Stimulated activated CD8-positive, alpha-beta memory T cell treated with anti-CD3 and anti-CD28 coated beads, Interleukin-15, amount 100 ng/mL, for 1 hour (primary cell): ENCODE results near the gene CLDN25.

Experiments used
- DNase-seq: peaks from one replicate; pipeline ENCODE4 v3.0.0-alpha.2; 2020; ENCODE audit warnings: low read depth

The CLDN25 gene

DNA sequence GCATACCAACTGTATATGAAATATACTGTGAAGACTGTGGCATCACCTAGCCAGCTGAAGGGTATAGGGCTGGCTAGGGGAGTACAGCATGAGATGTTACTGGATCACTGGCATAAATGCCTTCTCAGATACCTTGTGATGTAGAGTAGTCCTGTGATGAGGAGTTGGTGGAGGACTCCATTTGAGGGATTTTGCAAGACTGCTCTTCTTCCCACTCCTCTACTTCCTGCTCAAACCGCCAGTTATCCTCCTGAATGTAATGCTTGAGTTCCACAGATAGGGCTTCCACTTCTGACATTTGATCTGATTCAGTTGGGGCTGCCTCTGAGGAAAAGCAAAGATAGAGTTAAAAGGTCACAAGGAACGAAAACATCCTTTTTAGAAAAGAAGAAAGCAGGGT, 29.3 kb downstream of the CLDN25 start:
- no peak for DNase-seq

- DNase-seq = no peak
Measured at GRCh38 chr11:113814181-113814580, 34.6 kb downstream of the CLDN25 start.

GRCh38 chr11:113817162-113817561, 37.6 kb downstream of the CLDN25 start:
- no peak for DNase-seq

- no peak for DNase-seq
Measured at GRCh38 chr11:113817626-113818025, 38.0 kb downstream of the CLDN25 start.

- no peak for DNase-seq
Measured at GRCh38 chr11:113818426-113818825, 38.8 kb downstream of the CLDN25 start.

- DNase-seq = no peak
Measured at GRCh38 chr11:113827477-113827876, 47.9 kb downstream of the CLDN25 start.

GRCh38 chr11:113828191-113828590, 48.6 kb downstream of the CLDN25 start:
- no peak for DNase-seq

DNA sequence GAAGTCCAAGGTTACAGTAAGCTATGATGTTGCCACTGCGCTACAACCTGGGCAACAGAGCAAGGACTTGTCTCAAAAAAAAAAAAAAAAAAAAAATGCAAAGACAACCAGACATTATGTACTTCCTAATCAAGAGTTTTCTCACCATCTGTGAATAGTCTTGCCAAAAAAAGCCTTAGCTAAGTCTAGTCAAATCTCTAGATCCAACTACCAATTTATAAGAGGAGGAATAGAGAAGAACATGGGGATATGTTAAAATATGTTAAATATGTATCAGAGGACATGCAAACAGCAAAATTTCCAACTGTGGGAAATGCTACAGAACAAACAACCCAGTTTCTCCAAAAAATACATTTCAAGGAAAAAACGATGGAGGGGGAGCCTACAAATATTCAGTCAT, 50.2 kb downstream of the CLDN25 start:
- no peak for DNase-seq
